Lung (tissue), 12 donors: ENCODE measurements around the gene SLC41A3. TPM values are rescaled to one million over a fixed set of nuclear protein-coding genes. Genes with fewer than 3 reads are reported as not detected.
"Not testable (repeated sequence)": the region's sequence is repeated elsewhere in the genome, so short reads cannot be mapped to it uniquely, and the experiment has no call there.

Source experiments
- ATAC-seq: fragments of 200-7000 bp; cut with Tn5 transposase; one replicate; pipeline ENCODE4 v1.9.1; 2020; ENCODE audit warnings: moderate number of reproducible peaks; ENCODE audit not compliant: insufficient read depth, low FRiP score
- DNase-seq, 3 donors: peaks; one replicate each; pipeline ENCODE4 v3.0.0-alpha.2; 2013 to 2017
- H3K27ac ChIP-seq, 2 donors: one replicate each; pipeline ENCODE4 v1.5.1; 2013; ENCODE audit warnings: mild to moderate bottlenecking in 2 of 2, moderate library complexity in 2 of 2, control low read depth in 1 of 2, inconsistent platforms in 1 of 2, low read depth in 1 of 2, low read length in 1 of 2
- H3K27me3 ChIP-seq, 3 donors: one replicate each; pipeline ENCODE4 v1.5.1; 2013; ENCODE audit warnings: low read length in 2 of 3; ENCODE audit not compliant: control insufficient read depth in 3 of 3, insufficient read depth in 3 of 3
- H3K36me3 ChIP-seq, 4 donors: one replicate each; pipeline ENCODE4 v1.5.1; 2013; ENCODE audit warnings: low read length in 4 of 4, mild to moderate bottlenecking in 1 of 4, moderate library complexity in 1 of 4; ENCODE audit not compliant: control insufficient read depth in 4 of 4, insufficient read depth in 4 of 4
- H3K4me1 ChIP-seq, 5 donors: one replicate each; pipeline ENCODE4 v1.5.1; 2013; ENCODE audit warnings: low read length in 5 of 5, mild to moderate bottlenecking in 2 of 5, moderate library complexity in 1 of 5; ENCODE audit not compliant: control insufficient read depth in 5 of 5, insufficient read depth in 5 of 5
- H3K4me3 ChIP-seq: one replicate; pipeline ENCODE4 v1.5.1; 2013; ENCODE audit warnings: mild to moderate bottlenecking, control low read depth, moderate library complexity
- H3K9ac ChIP-seq, 2 donors: one replicate each; pipeline ENCODE4 v1.5.1; 2013; ENCODE audit warnings: low read length in 2 of 2, control low read depth in 1 of 2; ENCODE audit not compliant: insufficient read depth in 1 of 2
- H3K9me3 ChIP-seq, 4 donors: one replicate each; pipeline ENCODE4 v1.5.1; 2013; ENCODE audit warnings: low read length in 3 of 4, mild to moderate bottlenecking in 1 of 4, moderate library complexity in 1 of 4; ENCODE audit not compliant: control insufficient read depth in 4 of 4, insufficient read depth in 3 of 4
- CTCF ChIP-seq: IDR thresholded peaks from 2 replicates; pipeline ENCODE4 v1.5.1; 2012; ENCODE audit warnings: mild to moderate bottlenecking; ENCODE audit errors: control extremely low read depth, extremely low read depth
- WGBS, 2 donors: extraction: QIAGEN DNeasy Blood & Tissue Kit; methylation state at CpG; one replicate each; pipeline ENCODE4 v1.1.7; 2013; 5-methylcytosine and 5-hydroxymethylcytosine counted together
- polyA plus RNA-seq, 2 donors: library from polyadenylated mRNA; stranded (reverse); fragments of 200-250 nt; gene quantifications; one replicate each; pipeline ENCODE4 v1.2.1, GENCODE V29; 2013
- total RNA-seq, 2 donors: library from RNA; depleted of rRNA in 1 of 2; stranded (reverse); fragments of >200 nt in 1 of 2; gene quantifications; one replicate each; pipeline ENCODE4 v1.2.1, GENCODE V29; 2014 to 2021
- donor health status: control.
- donor health status: control.
- donor health status: Bipolar disorder and iron deficiency.
- donor health status: healthy.
- donor health status: DM: yes; HTN: yes; CAD: no.

Gene SLC41A3
- total and polyA plus RNA-seq, 4 donors, result 16.9 to 50.2 (median 34.8) TPM

GRCh38 chr3:126098391-126098858, 14.5 kb upstream of the SLC41A3 start:
- Histone ChIP-seq H3K27ac (no peak overlapping the region), H3K4me3 (no peak overlapping the region), H3K36me3 (no peaks in the 10 kb centered on the region), H3K9me3 (peaks cover 0 to 9% (median 0%) of the 10 kb centered on the region in 4 donors), H3K27me3 (no peaks in the 10 kb centered on the region), H3K4me1 (peaks cover 0 to 9% (median 0%) of the 10 kb centered on the region in 5 donors), H3K9ac (no peak overlapping the region)
- WGBS, 2 donors, result 75 to 76% methylated on average over 2 of the region's 2 CpGs
- no peak for ATAC-seq
- no peak for TF ChIP-seq CTCF
- DNase-seq, result peak in 2 of 3 donors; percentile 54 to 66

- DNase-seq (peak in 2 of 3 donors; percentile 59 to 78), ATAC-seq (no peak)
- H3K4me1 ChIP-seq, result peaks cover 0 to 9% (median 0%) of the 10 kb centered on the region in 5 donors
- peaks cover 0 to 9% (median 0%) of the 10 kb centered on the region in 4 donors for H3K9me3 ChIP-seq
- no peaks in the 10 kb centered on the region for H3K27me3 ChIP-seq
- no peaks in the 10 kb centered on the region for H3K36me3 ChIP-seq
- H3K27ac ChIP-seq, result no peak overlapping the region
- no peak overlapping the region for H3K4me3 ChIP-seq
- H3K9ac ChIP-seq, result no peak overlapping the region
- no peak for TF ChIP-seq CTCF
Measured at GRCh38 chr3:126097801-126098200, 13.9 kb upstream of the SLC41A3 start.

DNA sequence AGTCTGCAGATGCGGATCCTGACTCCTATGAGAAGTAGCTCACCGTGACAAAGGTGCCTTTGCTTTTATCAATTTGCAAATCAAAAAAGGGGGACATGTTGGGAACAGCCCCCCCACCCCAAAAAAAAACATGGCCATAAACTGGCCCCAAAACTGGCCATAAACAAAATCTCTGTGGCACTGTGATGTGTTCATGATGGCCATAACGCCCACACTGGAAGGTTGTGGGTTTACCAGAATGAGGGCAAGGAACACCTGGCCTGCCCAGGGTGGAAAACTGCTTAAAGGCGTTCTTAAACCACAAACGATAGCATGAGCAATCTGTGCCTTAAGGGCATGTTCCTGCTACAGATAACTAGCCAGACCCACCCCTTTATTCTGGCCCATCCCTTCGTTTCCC, 12.3 kb upstream of the SLC41A3 start:
- not testable (repeated sequence) for H3K4me1 ChIP-seq, H3K4me3 ChIP-seq
- 71 to 87% methylated on average over 6 of the region's 6 CpGs for WGBS, 2 donors

DNA sequence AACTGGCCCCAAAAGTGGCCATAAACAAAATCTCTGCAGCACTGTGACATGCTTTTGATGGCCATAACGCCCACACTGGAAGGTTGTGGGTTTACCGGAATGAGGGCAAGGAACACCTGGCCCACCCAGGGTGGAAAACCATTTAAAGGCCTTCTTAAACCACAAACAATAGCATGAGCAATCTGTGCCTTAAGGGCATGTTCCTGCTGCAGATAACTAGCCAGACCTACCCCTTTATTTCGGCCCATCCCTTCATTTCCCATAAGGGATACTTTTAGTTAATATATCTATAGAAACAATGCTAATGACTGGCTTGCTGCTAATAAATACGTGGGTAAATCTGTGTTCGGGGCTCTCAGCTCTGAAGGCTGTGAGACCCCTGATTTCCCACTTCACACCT, 8.2 kb upstream of the SLC41A3 start:
- DNase-seq, H3K36me3 ChIP-seq, H3K27me3 ChIP-seq, H3K27ac ChIP-seq, H3K9ac ChIP-seq, H3K4me3 ChIP-seq, H3K4me1 ChIP-seq, H3K9me3 ChIP-seq, ATAC-seq: not testable (repeated sequence)
- WGBS, 2 donors, result 93 to 94% methylated on average over 5 of the region's 5 CpGs

More for the DNA sequence above, 12.3 kb upstream of the SLC41A3 start:
- H3K9me3 ChIP-seq, H3K27me3 ChIP-seq, H3K36me3 ChIP-seq, DNase-seq, H3K27ac ChIP-seq, ATAC-seq, H3K9ac ChIP-seq: not testable (repeated sequence)
